AG08395 (cell line): ENCODE measurements around the gene TEX264.
"Not testable (repeated sequence)": the region's sequence is repeated elsewhere in the genome, so short reads cannot be mapped to it uniquely, and the experiment has no call there.

ENCODE experiments used
- DNase-seq: peaks from one replicate; pipeline ENCODE4 v3.0.0; 2012; ENCODE audit warnings: mixed read lengths, low spot score

TEX264 gene, protein sequence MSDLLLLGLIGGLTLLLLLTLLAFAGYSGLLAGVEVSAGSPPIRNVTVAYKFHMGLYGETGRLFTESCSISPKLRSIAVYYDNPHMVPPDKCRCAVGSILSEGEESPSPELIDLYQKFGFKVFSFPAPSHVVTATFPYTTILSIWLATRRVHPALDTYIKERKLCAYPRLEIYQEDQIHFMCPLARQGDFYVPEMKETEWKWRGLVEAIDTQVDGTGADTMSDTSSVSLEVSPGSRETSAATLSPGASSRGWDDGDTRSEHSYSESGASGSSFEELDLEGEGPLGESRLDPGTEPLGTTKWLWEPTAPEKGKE

DNA sequence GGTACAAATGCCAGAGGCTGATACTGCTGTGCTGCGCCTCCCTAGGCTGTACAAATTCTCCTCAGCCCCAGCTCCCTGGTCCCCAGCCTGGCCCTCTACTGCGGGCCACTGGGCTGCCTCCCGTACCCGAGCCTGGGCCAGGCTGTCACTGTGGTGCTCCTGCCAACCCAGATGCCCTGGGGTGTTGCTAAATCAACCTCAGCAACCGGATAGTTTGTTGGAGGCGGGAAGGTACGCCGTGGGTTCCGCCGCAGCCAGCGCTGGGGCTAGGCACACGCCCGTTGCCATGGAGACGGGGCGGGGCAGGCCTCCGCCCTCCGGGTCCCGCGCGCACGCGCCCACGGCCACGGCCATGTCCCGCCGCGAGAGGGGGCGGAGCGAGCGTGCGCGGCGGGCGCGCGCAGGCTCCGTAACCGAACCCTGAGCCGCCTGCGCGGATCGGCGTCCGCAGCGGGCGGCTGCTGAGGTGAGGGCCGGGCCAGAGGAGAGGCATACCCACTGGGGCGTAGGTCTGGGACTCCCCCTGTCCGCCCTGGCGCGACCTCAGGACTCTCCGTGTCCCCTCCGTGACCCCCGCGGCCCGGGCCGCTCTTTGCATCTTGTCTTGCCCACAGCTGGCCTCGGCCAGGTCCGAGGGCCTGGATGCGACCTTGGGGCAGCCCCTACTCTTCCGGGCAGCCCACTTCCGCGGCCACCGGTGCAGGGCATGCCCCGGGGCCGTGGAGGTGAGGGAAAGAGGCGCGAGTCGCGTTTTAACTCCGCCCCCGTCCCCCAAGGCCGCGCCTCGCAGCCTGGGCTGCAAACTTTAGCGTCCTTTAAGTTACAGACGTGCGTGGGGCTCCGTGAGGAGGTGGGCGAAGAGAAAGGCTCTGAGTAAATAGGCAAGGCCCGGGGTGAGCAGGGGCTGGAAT is at the start of gene TEX264:
Gene TEX264 (plus strand): TSS at position 430 of the 911 bp plus-strand sequence. CDS start 3,053 bp downstream, outside the sequence.
- DNase-seq: peak; percentile 99

- peak; percentile 66 for DNase-seq
Observed at GRCh38 chr3:51622413-51622812, 48.6 kb upstream of the TEX264 start.

- peak; percentile 55 for DNase-seq
Observed at GRCh38 chr3:51622868-51623267, 48.2 kb upstream of the TEX264 start.

DNA sequence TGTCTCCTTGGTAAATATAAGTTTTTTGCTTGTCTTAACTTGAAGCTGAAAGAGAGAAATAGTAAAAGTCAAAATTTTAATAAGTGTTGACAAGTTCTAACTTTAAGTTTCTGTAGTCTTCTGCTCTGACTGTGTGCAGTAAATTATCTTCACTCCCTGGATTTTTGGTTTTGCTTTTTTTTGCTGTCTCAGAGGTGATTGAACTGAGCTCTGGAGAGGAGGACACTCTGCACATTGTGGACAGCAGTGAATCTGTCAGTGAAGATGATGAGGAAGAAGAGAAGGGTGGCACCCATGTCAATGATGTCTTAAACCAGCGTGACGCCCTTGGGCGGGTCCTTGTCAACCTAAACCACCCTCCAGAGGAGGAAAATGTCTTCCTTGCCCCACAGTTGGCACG is 40.5 kb upstream of the TEX264 start:
- DNase-seq: no peak

DNA sequence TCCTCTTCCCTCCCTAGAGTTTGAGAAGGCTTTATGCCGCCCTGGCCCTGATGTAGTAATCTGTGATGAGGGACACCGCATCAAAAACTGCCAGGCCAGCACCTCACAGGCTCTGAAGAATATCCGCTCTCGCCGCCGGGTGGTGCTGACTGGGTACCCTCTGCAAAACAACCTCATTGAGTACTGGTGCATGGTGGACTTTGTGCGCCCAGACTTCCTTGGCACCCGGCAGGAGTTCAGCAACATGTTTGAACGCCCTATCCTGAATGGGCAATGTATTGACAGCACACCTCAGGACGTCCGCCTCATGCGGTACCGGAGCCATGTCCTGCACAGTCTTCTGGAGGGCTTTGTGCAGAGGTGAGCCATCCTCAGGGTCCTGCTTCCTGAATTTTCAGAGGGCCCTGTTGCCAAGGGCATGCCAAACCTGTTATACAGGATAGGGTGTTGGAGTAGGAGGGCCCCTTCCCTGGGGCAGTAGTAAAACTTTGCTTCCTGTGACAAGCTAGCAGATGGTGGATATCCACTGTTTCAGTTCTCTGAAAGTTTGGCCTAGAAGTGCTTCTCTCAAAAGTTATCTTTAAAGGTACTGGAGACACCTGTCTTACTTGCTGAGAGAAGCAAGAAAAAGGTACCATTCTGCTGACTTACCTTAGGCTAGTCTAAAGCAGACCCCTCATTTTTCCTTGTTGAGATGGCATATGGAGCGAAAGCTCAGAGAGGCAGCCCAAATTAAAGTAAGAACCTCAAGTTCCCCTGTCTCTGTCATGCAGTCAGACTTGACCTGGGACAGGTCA is 33.7 kb upstream of the TEX264 start:
- no peak for DNase-seq

GRCh38 chr3:51637941-51638471 is 33.0 kb upstream of the TEX264 start:
- peak; percentile 78 for DNase-seq

- no peak for DNase-seq
Observed at GRCh38 chr3:51642462-51642861, 28.6 kb upstream of the TEX264 start.

- no peak for DNase-seq
Observed at GRCh38 chr3:51646091-51646490, 25.0 kb upstream of the TEX264 start.

GRCh38 chr3:51652103-51652502 is 18.9 kb upstream of the TEX264 start:
- DNase-seq: not testable (repeated sequence)

DNA sequence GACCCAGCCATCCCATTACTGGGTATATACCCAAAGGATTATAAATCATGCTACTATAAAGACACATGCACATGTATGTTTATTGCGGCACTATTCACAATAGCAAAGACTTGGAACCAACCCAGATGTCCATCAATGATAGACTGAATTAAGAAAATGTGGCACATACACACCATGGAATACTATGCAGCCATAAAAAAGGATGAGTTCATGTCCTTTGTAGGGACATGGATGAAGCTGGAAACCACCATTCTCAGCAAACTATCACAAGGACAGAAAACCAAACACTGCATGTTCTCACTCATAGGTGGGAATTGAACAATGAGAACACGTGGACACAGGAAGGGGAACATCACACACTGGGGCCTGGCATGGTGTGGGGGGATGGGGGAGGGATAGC is 17.6 kb upstream of the TEX264 start:
- DNase-seq: not testable (repeated sequence)

GRCh38 chr3:51657234-51657633 is 13.8 kb upstream of the TEX264 start:
- DNase-seq: no peak

GRCh38 chr3:51659942-51660341 is 11.1 kb upstream of the TEX264 start:
- no peak for DNase-seq

DNA sequence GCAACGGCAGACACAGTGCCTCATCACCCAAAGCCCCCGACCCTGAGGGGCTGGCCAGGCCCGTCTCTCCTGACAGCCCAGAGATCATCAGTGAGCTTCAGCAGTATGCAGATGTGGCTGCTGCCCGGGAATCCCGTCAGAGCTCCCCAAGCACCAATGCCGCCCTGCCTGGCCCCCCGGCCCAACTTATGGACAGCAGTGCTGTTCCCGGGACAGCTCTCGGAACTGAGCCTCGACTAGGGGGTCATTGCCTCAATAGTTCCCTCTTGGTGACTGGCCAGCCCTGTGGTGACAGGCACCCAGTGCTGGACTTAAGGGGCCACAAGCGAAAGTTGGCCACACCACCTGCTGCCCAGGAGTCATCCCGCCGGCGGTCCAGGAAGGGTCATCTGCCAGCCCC is 8.6 kb upstream of the TEX264 start:
- no peak for DNase-seq

DNA sequence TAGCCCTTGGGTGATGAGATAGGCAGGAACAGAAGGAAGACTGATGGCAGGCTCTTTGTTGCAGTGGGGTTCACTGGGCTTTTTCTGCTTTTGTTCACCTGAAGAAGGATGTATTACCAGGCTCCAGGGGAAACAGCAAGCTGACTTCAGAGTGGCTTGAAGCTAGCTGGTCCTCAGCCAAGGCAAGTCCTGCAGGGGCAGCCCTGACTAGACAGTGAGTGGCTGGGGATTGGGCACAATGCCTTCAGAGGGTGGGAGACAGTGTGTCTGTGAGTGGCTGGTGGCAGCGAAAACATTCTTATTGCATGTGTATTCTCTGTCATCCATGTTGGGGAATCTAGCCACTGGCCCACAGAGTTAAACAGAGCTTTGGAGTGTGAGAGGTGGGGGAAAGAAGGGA is 2.3 kb upstream of the TEX264 start:
- peak; percentile 16 for DNase-seq

DNA sequence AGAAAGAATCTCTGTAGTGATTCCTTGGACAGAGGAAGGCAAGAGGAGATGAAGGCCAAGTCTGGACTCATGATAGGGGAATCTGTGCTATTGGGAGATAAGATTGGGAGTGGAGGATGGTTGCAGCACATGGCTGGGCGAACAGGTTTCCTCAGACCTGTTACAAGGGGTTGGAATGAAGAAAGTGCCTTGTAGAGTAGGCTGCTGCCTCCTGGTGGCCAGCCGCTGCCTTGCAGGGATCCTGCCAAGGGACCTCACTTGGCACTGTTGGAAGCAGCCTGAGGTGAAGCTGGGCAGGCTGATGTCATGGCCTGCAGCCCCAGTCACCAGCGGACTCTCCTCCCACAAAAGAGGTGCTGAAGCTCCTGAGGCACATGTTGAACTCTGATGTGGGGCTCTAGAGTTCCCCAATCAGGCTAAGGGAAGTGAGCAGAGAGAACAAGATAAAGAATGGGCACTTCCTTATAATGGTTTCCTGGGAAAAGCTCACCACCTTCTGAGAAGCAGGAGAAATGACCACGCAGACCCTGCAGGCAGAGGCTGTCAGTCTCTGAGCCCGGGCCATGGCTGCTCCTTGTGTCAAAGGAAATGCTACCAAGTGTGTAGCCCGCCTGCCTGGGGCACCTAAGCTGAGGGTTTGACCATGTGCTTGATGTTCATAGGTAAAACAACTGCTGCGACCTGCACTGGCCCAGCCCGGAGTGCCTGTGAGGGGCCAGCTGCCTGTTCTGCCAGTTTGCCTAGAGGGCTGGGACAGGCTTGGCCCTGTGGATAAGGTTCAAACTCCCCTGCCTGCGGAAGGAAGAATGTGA is 1.6 kb upstream of the TEX264 start:
- DNase-seq: peak; percentile 83

- no peak for DNase-seq
Observed at GRCh38 chr3:51670053-51670822, 814 bp upstream of the TEX264 start.

DNA sequence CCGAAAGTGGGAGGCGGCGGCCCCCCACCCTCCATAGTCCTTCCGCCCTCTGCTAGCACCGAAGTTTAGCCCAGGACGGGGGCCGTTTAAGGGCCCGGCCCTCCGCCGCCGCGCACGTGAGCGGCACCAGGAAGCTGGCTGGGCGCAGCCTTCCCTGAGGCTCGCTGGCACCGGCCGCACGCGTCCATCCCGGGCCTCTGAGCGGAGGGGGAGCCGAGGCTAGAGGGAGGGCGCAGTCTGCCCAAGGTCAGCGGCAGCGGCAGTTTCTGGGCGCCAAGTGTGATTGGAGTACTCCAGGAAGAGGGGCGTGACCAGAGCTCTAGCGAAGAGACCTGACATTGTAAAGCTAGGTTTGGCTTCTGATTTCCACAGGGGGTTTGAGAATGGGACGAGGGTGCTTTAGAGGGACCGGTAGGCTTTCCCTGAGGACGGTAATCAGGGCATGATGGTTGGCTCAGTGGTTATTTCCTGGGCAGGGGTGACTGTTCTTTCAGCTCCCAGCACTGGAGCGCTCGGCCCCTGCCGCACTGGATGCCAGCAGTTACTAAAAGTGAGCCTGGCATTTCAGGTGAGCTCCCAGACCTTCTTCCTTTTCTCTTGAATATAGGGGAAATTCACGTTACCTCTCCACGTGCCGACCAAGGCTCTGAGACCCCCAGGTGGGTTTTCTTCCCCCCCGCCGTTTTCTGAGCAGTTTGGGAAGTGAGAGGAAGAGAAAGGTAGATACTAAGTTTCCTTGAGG is 853 bp downstream of the TEX264 start:
- DNase-seq: peak; percentile 81

- no peak for DNase-seq
Observed at GRCh38 chr3:51673181-51673801, 2.2 kb downstream of the TEX264 start.
